Glutamatergic neuron (in vitro differentiated cells): ENCODE data around the gene TAOK1. TPM values are rescaled to one million over a fixed set of nuclear protein-coding genes. Genes with fewer than 3 reads are reported as not detected.

Experiments used
- DNase-seq: peaks from one replicate; pipeline ENCODE4 v3.0.0; 2022
- H3K27ac Mint-ChIP-seq: one replicate; pipeline ENCODE4 v1.8.0; 2020; ENCODE audit warnings: mild to moderate bottlenecking, mixed read lengths, inconsistent platforms; ENCODE audit not compliant: unreplicated experiment
- H3K27me3 Mint-ChIP-seq: one replicate; pipeline ENCODE4 v1.8.0; 2020; ENCODE audit warnings: mild to moderate bottlenecking, moderate library complexity, mixed read lengths, inconsistent platforms; ENCODE audit not compliant: unreplicated experiment
- H3K36me3 Mint-ChIP-seq: one replicate; pipeline ENCODE4 v1.8.0; 2020; ENCODE audit warnings: mild to moderate bottlenecking, mixed read lengths, inconsistent platforms; ENCODE audit not compliant: unreplicated experiment
- H3K4me1 Mint-ChIP-seq: one replicate; pipeline ENCODE4 v1.8.0; 2020; ENCODE audit warnings: mild to moderate bottlenecking, low read depth, mixed read lengths, inconsistent platforms; ENCODE audit not compliant: unreplicated experiment
- H3K4me3 Mint-ChIP-seq: one replicate; pipeline ENCODE4 v1.8.0; 2020; ENCODE audit warnings: mild to moderate bottlenecking, mixed read lengths, inconsistent platforms; ENCODE audit not compliant: unreplicated experiment
- H3K9me3 Mint-ChIP-seq: one replicate; pipeline ENCODE4 v1.8.0; 2020; ENCODE audit warnings: mild to moderate bottlenecking, moderate library complexity, mixed read lengths, inconsistent platforms; ENCODE audit not compliant: unreplicated experiment
- total RNA-seq: library from RNA; stranded (reverse); fragmentation: NEBNext Ultra II Directional; extraction: Animal tissue kit (Norgen Biotek cat#: 25700); gene quantifications from one replicate; pipeline ENCODE4 v1.2.1, GENCODE V29; 2021; ENCODE audit not compliant: unreplicated experiment
- TF ChIP-seq, protein P1 (sequence below): fragments of 200-600 bp; sonication (generic); IDR thresholded peaks from one replicate; pipeline ENCODE4 v1.5.0; 2021; ENCODE audit not compliant: partially characterized antibody, unreplicated experiment

TAOK1 gene
- total RNA-seq, 1 donor from 2014 or later, result 133 TPM

- H3K27me3 Mint-ChIP-seq, result no peaks in the 10 kb centered on the region
- no peak overlapping the region for H3K27ac Mint-ChIP-seq
- H3K4me1 Mint-ChIP-seq, result peaks cover 5% of the 10 kb centered on the region
- H3K4me3 Mint-ChIP-seq, result no peak overlapping the region
- H3K9me3 Mint-ChIP-seq, result no peaks in the 10 kb centered on the region
- TF ChIP-seq, protein P1, sequence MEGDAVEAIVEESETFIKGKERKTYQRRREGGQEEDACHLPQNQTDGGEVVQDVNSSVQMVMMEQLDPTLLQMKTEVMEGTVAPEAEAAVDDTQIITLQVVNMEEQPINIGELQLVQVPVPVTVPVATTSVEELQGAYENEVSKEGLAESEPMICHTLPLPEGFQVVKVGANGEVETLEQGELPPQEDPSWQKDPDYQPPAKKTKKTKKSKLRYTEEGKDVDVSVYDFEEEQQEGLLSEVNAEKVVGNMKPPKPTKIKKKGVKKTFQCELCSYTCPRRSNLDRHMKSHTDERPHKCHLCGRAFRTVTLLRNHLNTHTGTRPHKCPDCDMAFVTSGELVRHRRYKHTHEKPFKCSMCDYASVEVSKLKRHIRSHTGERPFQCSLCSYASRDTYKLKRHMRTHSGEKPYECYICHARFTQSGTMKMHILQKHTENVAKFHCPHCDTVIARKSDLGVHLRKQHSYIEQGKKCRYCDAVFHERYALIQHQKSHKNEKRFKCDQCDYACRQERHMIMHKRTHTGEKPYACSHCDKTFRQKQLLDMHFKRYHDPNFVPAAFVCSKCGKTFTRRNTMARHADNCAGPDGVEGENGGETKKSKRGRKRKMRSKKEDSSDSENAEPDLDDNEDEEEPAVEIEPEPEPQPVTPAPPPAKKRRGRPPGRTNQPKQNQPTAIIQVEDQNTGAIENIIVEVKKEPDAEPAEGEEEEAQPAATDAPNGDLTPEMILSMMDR, result no peak
- no peaks in the 10 kb centered on the region for H3K36me3 Mint-ChIP-seq
- DNase-seq, result no peak
These were observed 6.5 kb upstream of the TAOK1 start for GRCh38 chr17:29383686-29384085.

GRCh38 chr17:29384901-29385300, 5.3 kb upstream of the TAOK1 start:
- Mint-ChIP-seq H3K27ac (no peak overlapping the region), H3K27me3 (peaks cover 4% of the 10 kb centered on the region)

GRCh38 chr17:29386760-29387159, 3.4 kb upstream of the TAOK1 start:
- Mint-ChIP-seq H3K27ac (no peak overlapping the region), H3K27me3 (peaks cover 12% of the 10 kb centered on the region), H3K36me3 (no peaks in the 10 kb centered on the region), H3K4me3 (no peak overlapping the region), H3K9me3 (peaks cover 7% of the 10 kb centered on the region), H3K4me1 (no peaks in the 10 kb centered on the region)
- no peak for DNase-seq
- TF ChIP-seq, protein P1, result no peak

More at GRCh38 chr17:29384901-29385300, 5.3 kb upstream of the TAOK1 start:
- Mint-ChIP-seq H3K9me3 (peaks cover 4% of the 10 kb centered on the region), H3K4me3 (no peak overlapping the region), H3K36me3 (no peaks in the 10 kb centered on the region), H3K4me1 (peaks cover under 1% of the 10 kb centered on the region)
- TF ChIP-seq, protein P1, result no peak
- no peak for DNase-seq

GRCh38 chr17:29388937-29389336, 1.2 kb upstream of the TAOK1 start:
- DNase-seq, result no peak
- TF ChIP-seq, protein P1, result no peak
- Mint-ChIP-seq H3K27me3 (peaks cover 12% of the 10 kb centered on the region), H3K4me1 (peaks cover 16% of the 10 kb centered on the region), H3K27ac (no peak overlapping the region), H3K36me3 (no peaks in the 10 kb centered on the region), H3K4me3 (no peak overlapping the region), H3K9me3 (peaks cover 7% of the 10 kb centered on the region)

GRCh38 chr17:29390851-29391631, 878 bp downstream of the TAOK1 start:
- H3K36me3 Mint-ChIP-seq, result no peaks in the 10 kb centered on the region
- H3K9me3 Mint-ChIP-seq, result peaks cover 7% of the 10 kb centered on the region
- TF ChIP-seq, protein P1, result no peak
- peaks cover 19% of the 10 kb centered on the region for H3K4me1 Mint-ChIP-seq
- peaks cover 12% of the 10 kb centered on the region for H3K27me3 Mint-ChIP-seq
- peak overlapping the region; percentile 92 for H3K27ac Mint-ChIP-seq
- peak; percentile 20 for DNase-seq
- peak overlapping the region; percentile 96 for H3K4me3 Mint-ChIP-seq
